ENCODE data around the gene RBX1.
A peak's percentile ranks its signal among the peaks of the same experiment; 100 is the strongest.
"Not testable (repeated sequence)": the region's sequence is repeated elsewhere in the genome, so short reads cannot be mapped to it uniquely, and the experiment has no call there.

The RBX1 gene

GRCh38 chr22:40950962-40951794 is at the start of gene RBX1:
Gene RBX1, plus strand, starts transcription at chr22:40951378. Its CDS starts 21 bp downstream, at chr22:40951399.
- DNase-seq (ENCODE audit: low read depth): peak; percentile 99

GRCh38 chr22:40904101-40904500 is 47.1 kb upstream of the RBX1 start:
- no peak for DNase-seq (ENCODE audit: low read depth)

- DNase-seq (ENCODE audit: low read depth): no peak
Measured at GRCh38 chr22:40908895-40909294, 42.3 kb upstream of the RBX1 start.

GRCh38 chr22:40911772-40912171 is 39.4 kb upstream of the RBX1 start:
- no peak for DNase-seq (ENCODE audit: low read depth)

- DNase-seq (ENCODE audit: low read depth): not testable (repeated sequence)
Measured at GRCh38 chr22:40912987-40913386, 38.2 kb upstream of the RBX1 start.

GRCh38 chr22:40919446-40919845 is 31.7 kb upstream of the RBX1 start:
- DNase-seq (ENCODE audit: low read depth): no peak

GRCh38 chr22:40920526-40920925 is 30.7 kb upstream of the RBX1 start:
- DNase-seq (ENCODE audit: low read depth): no peak

GRCh38 chr22:40922484-40923303 is 28.5 kb upstream of the RBX1 start:
- DNase-seq (ENCODE audit: low read depth): peak; percentile 70

GRCh38 chr22:40928657-40929056 is 22.5 kb upstream of the RBX1 start:
- no peak for DNase-seq (ENCODE audit: low read depth)

GRCh38 chr22:40932396-40932795 is 18.8 kb upstream of the RBX1 start:
- DNase-seq (ENCODE audit: low read depth): no peak

GRCh38 chr22:40939202-40939601 is 12.0 kb upstream of the RBX1 start:
- no peak for DNase-seq (ENCODE audit: low read depth)

GRCh38 chr22:40951795-40952605 is 822 bp downstream of the RBX1 start:
- DNase-seq (ENCODE audit: low read depth): peak; percentile 35

GRCh38 chr22:40953471-40953870 is 2.3 kb downstream of the RBX1 start:
- DNase-seq (ENCODE audit: low read depth): no peak

GRCh38 chr22:40954113-40954512 is 2.9 kb downstream of the RBX1 start:
- no peak for DNase-seq (ENCODE audit: low read depth)

GRCh38 chr22:40955571-40955970 is 4.4 kb downstream of the RBX1 start:
- DNase-seq (ENCODE audit: low read depth): peak; percentile 26

GRCh38 chr22:40957601-40958000 is 6.4 kb downstream of the RBX1 start:
- DNase-seq (ENCODE audit: low read depth): no peak

GRCh38 chr22:40958299-40958698 is 7.1 kb downstream of the RBX1 start:
- DNase-seq (ENCODE audit: low read depth): no peak

- peak; percentile 9 for DNase-seq (ENCODE audit: low read depth)
Measured at GRCh38 chr22:40960145-40960544, 9.0 kb downstream of the RBX1 start.

- DNase-seq (ENCODE audit: low read depth): no peak
Measured at GRCh38 chr22:40965936-40966725, 15.0 kb downstream of the RBX1 start.

GRCh38 chr22:40966726-40967085 is 15.5 kb downstream of the RBX1 start:
- no peak for DNase-seq (ENCODE audit: low read depth)

GRCh38 chr22:40967111-40967760 is 16.1 kb downstream of the RBX1 start:
- no peak for DNase-seq (ENCODE audit: low read depth)

Measured in ELR (cell line).